B cell (primary cell): ENCODE data around the gene BLOC1S2. TPM values are rescaled to one million over a fixed set of nuclear protein-coding genes. Genes with fewer than 3 reads are reported as not detected.

Source experiments
- ATAC-seq: fragments of 200-7000 bp; cut with Tn5 transposase; one replicate; pipeline ENCODE4 v1.10.0; 2021; ENCODE audit warnings: low read depth, mild to moderate bottlenecking, moderate number of reproducible peaks, moderate library complexity
- CTCF ChIA-PET: fragments of 350-600 bp; sonication (Branson Sonifier 250); formaldehyde crosslinking; loops from one replicate; lab custom pipeline; 2021; ENCODE audit warnings: antibody characterized with exemption, inconsistent platforms; lab: Charles Lee
- POLR2A ChIA-PET: fragments of 350-600 bp; sonication (Branson Sonifier 250); formaldehyde crosslinking; loops from one replicate; lab custom pipeline; 2021; ENCODE audit warnings: antibody characterized with exemption; lab: Charles Lee
- DNase-seq: peaks from one replicate; pipeline ENCODE4 v3.0.0; 2013
- H2AFZ ChIP-seq: 2 replicates; pipeline ENCODE4 v1.6.1; 2012; ENCODE audit warnings: mild to moderate bottlenecking, low read depth, low read length; ENCODE audit not compliant: insufficient read depth, poor library complexity, severe bottlenecking
- H3K27ac ChIP-seq, 2 donors: 1 replicate in 1 of 2; 2 replicates in 1 of 2; pipeline ENCODE4 v1.5.1; 2012 to 2013; ENCODE audit warnings: low read length in 2 of 2, mild to moderate bottlenecking in 2 of 2, moderate library complexity in 1 of 2
- H3K27me3 ChIP-seq, 4 experiments: fragments of 200-600 bp in 1 of 4; sonication (generic) in 1 of 4; replicated peaks in 1 of 4; 1 replicate in 2 of 4; 2 replicates in 2 of 4; pipeline versions ENCODE4 v1.6.1 to v1.7.0; 2013 to 2016; ENCODE audit warnings: low read length in 3 of 4, mild to moderate bottlenecking in 2 of 4, mixed read lengths in 1 of 4, moderate library complexity in 1 of 4; ENCODE audit not compliant: insufficient read depth in 4 of 4, control insufficient read depth in 3 of 4; ENCODE audit errors: control extremely low read depth in 1 of 4
- H3K36me3 ChIP-seq, 2 experiments: replicated peaks in 1 of 2; 1 replicate in 1 of 2; 2 replicates in 1 of 2; pipeline versions ENCODE4 v1.6.1 to v1.7.1; 2013; ENCODE audit warnings: low read length in 1 of 2; ENCODE audit not compliant: insufficient read depth in 2 of 2, control insufficient read depth in 1 of 2; ENCODE audit errors: control extremely low read depth in 1 of 2, extremely low read depth in 1 of 2
- H3K4me1 ChIP-seq, 2 donors: fragments of 200-600 bp in 1 of 2; sonication (generic) in 1 of 2; 1 replicate in 1 of 2; 2 replicates in 1 of 2; pipeline versions ENCODE4 v1.5.1 to v1.6.1; 2013 to 2017; ENCODE audit warnings: low read length in 2 of 2; ENCODE audit not compliant: control insufficient read depth in 2 of 2, insufficient read depth in 2 of 2
- H3K4me2 ChIP-seq: replicated peaks from 2 replicates; pipeline ENCODE3; 2012; ENCODE audit warnings: mild to moderate bottlenecking, low read depth, low read length; ENCODE audit not compliant: poor library complexity, severe bottlenecking
- H3K4me3 ChIP-seq, 5 experiments: fragments of 200-600 bp in 1 of 5; sonication (generic) in 1 of 5; 1 replicate in 3 of 5; 2 replicates in 2 of 5; pipeline versions ENCODE4 v1.5.1 to v1.7.0; 2011 to 2016; ENCODE audit warnings: low read length in 4 of 5, mild to moderate bottlenecking in 4 of 5, low read depth in 2 of 5, control low read depth in 1 of 5, moderate library complexity in 1 of 5; ENCODE audit not compliant: insufficient read depth in 1 of 5; ENCODE audit errors: control extremely low read depth in 1 of 5, extremely low read depth in 1 of 5
- H3K79me2 ChIP-seq: fragments of 200-600 bp; sonication (generic); one replicate; pipeline ENCODE4 v1.6.0; 2016; ENCODE audit warnings: low read length; ENCODE audit not compliant: control insufficient read depth, insufficient read depth
- H3K9ac ChIP-seq: fragments of 200-600 bp; sonication (generic); 2 replicates; pipeline ENCODE4 v1.6.1; 2017; ENCODE audit warnings: mild to moderate bottlenecking, low read length, moderate library complexity
- H3K9me3 ChIP-seq, 3 donors: one replicate each; pipeline versions ENCODE4 v1.6.1 to v1.7.1; 2013; ENCODE audit warnings: low read length in 2 of 3; ENCODE audit not compliant: control insufficient read depth in 2 of 3, insufficient read depth in 1 of 3; ENCODE audit errors: control extremely low read depth in 1 of 3
- H4K20me1 ChIP-seq: 2 replicates; pipeline ENCODE4 v1.6.0; 2012; ENCODE audit warnings: mild to moderate bottlenecking, low read length; ENCODE audit not compliant: insufficient read depth, control insufficient read depth, poor library complexity, severe bottlenecking
- H3K27ac Mint-ChIP-seq: one replicate; pipeline ENCODE4 v1.8.0; 2021; ENCODE audit warnings: mixed read lengths
- H3K27me3 Mint-ChIP-seq: one replicate; pipeline ENCODE4 v1.8.0; 2021; ENCODE audit warnings: mixed read lengths
- H3K4me1 Mint-ChIP-seq: one replicate; pipeline ENCODE4 v1.8.0; 2021; ENCODE audit warnings: mixed read lengths
- H3K4me3 Mint-ChIP-seq: one replicate; pipeline ENCODE4 v1.8.0; 2021; ENCODE audit warnings: mixed read lengths
- H3K9me3 Mint-ChIP-seq: one replicate; pipeline ENCODE4 v1.8.0; 2022; ENCODE audit warnings: mixed read lengths; ENCODE audit not compliant: insufficient read depth
- EZH2 ChIP-seq: IDR thresholded peaks from 2 replicates; pipeline ENCODE4 v1.6.1; 2012; ENCODE audit warnings: borderline replicate concordance, low read depth, mild to moderate bottlenecking, moderate library complexity, low read length; ENCODE audit not compliant: insufficient read depth, poor library complexity, severe bottlenecking
- WGBS: methylation state at CpG from one replicate; pipeline ENCODE4 v1.1.5; 2013; ENCODE audit warnings: missing lambda C conversion rate; ENCODE audit not compliant: insufficient coverage; 5-methylcytosine and 5-hydroxymethylcytosine counted together
- intact Hi-C: fragments of 100-400 bp; cut with micrococcal nuclease; formaldehyde crosslinking; loops from one replicate; pipeline ENCODE4 v1.10.0; 2022
- polyA plus RNA-seq: library from polyadenylated mRNA; depleted of rRNA; stranded (reverse); fragments of >200 nt; gene quantifications from 2 replicates; pipeline ENCODE4 v1.2.3, GENCODE V29; 2012
- total RNA-seq, 2 donors: library from RNA; stranded (reverse); fragments of 120-200 nt in 1 of 2; gene quantifications; 1 replicate in 1 of 2; 2 replicates in 1 of 2; pipeline versions ENCODE4 v1.2.3 to v1.2.4, GENCODE V29; 2013 to 2022
- TF ChIP-seq, protein P1 (sequence below): fragments of 200-600 bp; IDR thresholded peaks from one replicate; pipeline ENCODE4 v1.8.0; 2022; ENCODE audit warnings: antibody characterized with exemption, mild to moderate bottlenecking

The BLOC1S2 gene
- total and polyA plus RNA-seq, 2 donors (not counting 1 experiment from before 2014, with no cell fraction given), result 47.2 to 48.7 TPM

DNA sequence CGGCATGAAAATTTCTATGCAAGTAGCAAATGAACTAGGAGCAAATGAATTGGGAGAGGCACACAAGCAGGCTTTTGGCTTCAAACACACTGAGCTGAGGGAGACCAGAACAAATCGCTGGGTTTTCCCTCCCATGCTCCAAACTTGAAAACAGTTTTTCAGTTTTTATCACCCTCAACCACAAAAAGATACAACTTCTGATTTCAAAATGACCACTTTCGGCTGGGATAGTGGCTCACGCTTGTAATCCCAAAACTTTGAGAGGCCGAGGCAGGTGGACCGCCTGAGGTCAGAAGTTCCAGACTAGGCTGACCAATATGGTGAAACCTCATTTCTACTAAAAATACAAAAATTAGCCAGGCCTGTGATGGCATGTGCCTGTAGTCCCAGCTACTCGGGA lies 48.1 kb downstream of the BLOC1S2 start:
- Histone ChIP-seq H3K4me3 (no peak overlapping the region), H3K4me2 (no peak overlapping the region), H3K79me2 (no peaks in the 10 kb centered on the region), H3K27me3 (no peaks in the 10 kb centered on the region), H3K36me3 (peaks cover 13 to 78% of the 10 kb centered on the region in 2 experiments), H2AFZ (no peak overlapping the region), H3K9ac (no peak overlapping the region), H4K20me1 (peaks cover 8% of the 10 kb centered on the region), H3K4me1 (no peaks in the 10 kb centered on the region), H3K27ac (no peak overlapping the region), H3K9me3 (no peaks in the 10 kb centered on the region)
- ChIA-PET CTCF (interaction anchor here (1.2 to 1.7 kb wide), 2 partner anchors 10 to 16 kb away, joined by 3 read pairs; no protein-coding TSS in a partner anchor), POLR2A (no interaction called here)
- H3K4me1 Mint-ChIP-seq, result peaks cover 4% of the 10 kb centered on the region
- 79% methylated on average over 6 of the region's 7 CpGs for WGBS
- H3K4me3 Mint-ChIP-seq, result no peak overlapping the region
- TF ChIP-seq, protein P1, sequence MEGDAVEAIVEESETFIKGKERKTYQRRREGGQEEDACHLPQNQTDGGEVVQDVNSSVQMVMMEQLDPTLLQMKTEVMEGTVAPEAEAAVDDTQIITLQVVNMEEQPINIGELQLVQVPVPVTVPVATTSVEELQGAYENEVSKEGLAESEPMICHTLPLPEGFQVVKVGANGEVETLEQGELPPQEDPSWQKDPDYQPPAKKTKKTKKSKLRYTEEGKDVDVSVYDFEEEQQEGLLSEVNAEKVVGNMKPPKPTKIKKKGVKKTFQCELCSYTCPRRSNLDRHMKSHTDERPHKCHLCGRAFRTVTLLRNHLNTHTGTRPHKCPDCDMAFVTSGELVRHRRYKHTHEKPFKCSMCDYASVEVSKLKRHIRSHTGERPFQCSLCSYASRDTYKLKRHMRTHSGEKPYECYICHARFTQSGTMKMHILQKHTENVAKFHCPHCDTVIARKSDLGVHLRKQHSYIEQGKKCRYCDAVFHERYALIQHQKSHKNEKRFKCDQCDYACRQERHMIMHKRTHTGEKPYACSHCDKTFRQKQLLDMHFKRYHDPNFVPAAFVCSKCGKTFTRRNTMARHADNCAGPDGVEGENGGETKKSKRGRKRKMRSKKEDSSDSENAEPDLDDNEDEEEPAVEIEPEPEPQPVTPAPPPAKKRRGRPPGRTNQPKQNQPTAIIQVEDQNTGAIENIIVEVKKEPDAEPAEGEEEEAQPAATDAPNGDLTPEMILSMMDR, result no peak
- TF ChIP-seq EZH2, result no peak
- H3K27me3 Mint-ChIP-seq, result no peaks in the 10 kb centered on the region
- H3K27ac Mint-ChIP-seq, result no peak overlapping the region
- intact Hi-C loops, result no loop called here
- H3K9me3 Mint-ChIP-seq, result no peaks in the 10 kb centered on the region
- no peak for DNase-seq
- no peak for ATAC-seq

DNA sequence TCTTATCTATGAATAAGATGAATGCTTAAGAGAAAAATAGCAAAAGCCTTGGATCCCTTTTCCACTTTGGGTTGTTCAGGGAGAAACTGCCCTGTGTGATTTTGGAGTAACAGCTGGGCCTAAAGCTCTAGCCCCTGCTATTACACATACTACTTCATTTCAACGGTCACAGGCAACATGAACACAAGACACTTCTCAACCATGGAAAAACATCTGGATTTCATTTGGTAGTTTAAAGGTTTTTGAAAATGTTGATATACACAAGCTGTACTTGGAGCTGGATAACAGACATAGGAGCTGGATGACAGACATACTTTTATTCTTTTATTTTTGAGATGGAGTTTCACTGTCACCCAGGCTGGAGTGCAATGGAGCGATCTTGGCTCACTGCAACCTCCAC lies 54.4 kb downstream of the BLOC1S2 start:
- Histone ChIP-seq H3K9me3 (peaks cover 0 to 5% (median 0%) of the 10 kb centered on the region in 3 donors), H3K27ac (no peak overlapping the region), H3K27me3 (no peaks in the 10 kb centered on the region), H2AFZ (no peak overlapping the region), H3K36me3 (peaks cover 6 to 43% of the 10 kb centered on the region in 2 experiments), H4K20me1 (no peaks in the 10 kb centered on the region), H3K4me1 (peaks cover 9 to 26% of the 10 kb centered on the region in 2 donors), H3K9ac (no peak overlapping the region), H3K4me3 (no peak overlapping the region), H3K4me2 (no peak overlapping the region), H3K79me2 (peaks cover 24% of the 10 kb centered on the region)
- Mint-ChIP-seq H3K27ac (no peak overlapping the region), H3K9me3 (peaks cover 4% of the 10 kb centered on the region), H3K4me3 (no peak overlapping the region), H3K27me3 (no peaks in the 10 kb centered on the region), H3K4me1 (peaks cover 26% of the 10 kb centered on the region)
- WGBS, result 100% methylated on average over 1 of the region's 2 CpGs
- DNase-seq (no peak), ATAC-seq (no peak)
- intact Hi-C loops, result no loop called here
- CTCF ChIA-PET, result interaction anchor here (0.5 to 1.1 kb wide), 2 partner anchors 15 to 376 kb away, joined by 3 to 4 read pairs; no protein-coding TSS in a partner anchor
- TF ChIP-seq, protein P1, result no peak
- TF ChIP-seq EZH2, result no peak
- POLR2A ChIA-PET, result interaction anchor here (0.6 kb wide), 1 partner anchor 8 kb away, joined by 11 read pairs; no protein-coding TSS in a partner anchor
